Sigmoid colon (tissue), 7 donors: ENCODE measurements around the gene MBOAT1. TPM values are rescaled to one million over a fixed set of nuclear protein-coding genes. Genes with fewer than 3 reads are reported as not detected.
"Not testable (repeated sequence)": the region's sequence is repeated elsewhere in the genome, so short reads cannot be mapped to it uniquely, and the experiment has no call there.

ENCODE experiments used
- DNase-seq: peaks from one replicate; pipeline ENCODE4 v3.0.0-alpha.2; 2019
- H3K27ac ChIP-seq, 4 donors: fragments of 200-600 bp; sonication (generic); one replicate each; pipeline ENCODE4 v1.5.1; 2016 to 2019; ENCODE audit warnings: mild to moderate bottlenecking in 1 of 4
- H3K27me3 ChIP-seq, 3 donors: fragments of 200-600 bp; sonication (generic); one replicate each; pipeline ENCODE4 v1.5.1; 2019; ENCODE audit warnings: mild to moderate bottlenecking in 1 of 3
- H3K36me3 ChIP-seq, 4 donors: fragments of 200-600 bp; sonication (generic); one replicate each; pipeline ENCODE4 v1.5.1; 2016 to 2019
- H3K4me1 ChIP-seq, 4 donors: fragments of 200-600 bp; sonication (generic); one replicate each; pipeline ENCODE4 v1.5.1; 2017 to 2019
- H3K4me3 ChIP-seq, 4 donors: fragments of 200-600 bp; sonication (generic); one replicate each; pipeline ENCODE4 v1.5.1; 2017 to 2019; ENCODE audit warnings: mild to moderate bottlenecking in 2 of 4, moderate library complexity in 1 of 4
- H3K9me3 ChIP-seq, 4 donors: fragments of 200-600 bp in 3 of 4; sonication (generic) in 3 of 4; one replicate each; pipeline versions ENCODE4 v1.5.1 to v1.6.1; 2013 to 2019
- EP300 ChIP-seq, 4 donors: sonication (generic); formaldehyde crosslinking; IDR thresholded peaks; one replicate each; pipeline ENCODE4 v1.6.1; 2017; ENCODE audit warnings: antibody characterized with exemption in 4 of 4
- POLR2A ChIP-seq, 2 donors: fragments of 450-650 bp; IDR thresholded peaks; one replicate each; pipeline ENCODE4 v1.6.1; 2016; ENCODE audit warnings: antibody characterized with exemption in 2 of 2, mild to moderate bottlenecking in 2 of 2, moderate library complexity in 2 of 2
- POLR2AphosphoS5 ChIP-seq, 4 donors: sonication (generic); formaldehyde crosslinking; IDR thresholded peaks; one replicate each; pipeline ENCODE4 v1.6.1; 2017; ENCODE audit warnings: antibody characterized with exemption in 4 of 4
- WGBS, 2 donors: extraction: QIAGEN DNeasy Blood & Tissue Kit; methylation state at CpG; one replicate each; pipeline ENCODE4 v1.1.7; 2013; 5-methylcytosine and 5-hydroxymethylcytosine counted together
- intact Hi-C: fragments of 100-400 bp; cut with DNase I; formaldehyde crosslinking; loops from one replicate; pipeline ENCODE4 v1.15.1; 2023
- polyA plus RNA-seq, 3 donors: library from polyadenylated mRNA; stranded (reverse); fragments of 200-250 nt; gene quantifications; one replicate each; pipeline ENCODE4 v1.2.3, GENCODE V29; 2013
- total RNA-seq, 4 donors: library from RNA; depleted of rRNA; stranded (reverse); fragments of >200 nt; gene quantifications; one replicate each; pipeline ENCODE4 v1.1.0, GENCODE V29; 2016
- TF ChIP-seq, protein P1 (sequence below), 4 experiments: fragments of 450-650 bp in 3 of 4; fragments of 200-600 bp in 1 of 4; IDR thresholded peaks; one replicate each; pipeline ENCODE4 v1.5.1; 2016 to 2019; ENCODE audit warnings: antibody characterized with exemption in 4 of 4, mild to moderate bottlenecking in 3 of 4, moderate library complexity in 2 of 4
- donor health status: healthy with polysubstance abuse.
- donor health status: Bipolar disorder and iron deficiency.
- donor health status: healthy.

MBOAT1 gene
- total and polyA plus RNA-seq, 7 donors = 2.4 to 16.6 (median 10.7) TPM

DNA sequence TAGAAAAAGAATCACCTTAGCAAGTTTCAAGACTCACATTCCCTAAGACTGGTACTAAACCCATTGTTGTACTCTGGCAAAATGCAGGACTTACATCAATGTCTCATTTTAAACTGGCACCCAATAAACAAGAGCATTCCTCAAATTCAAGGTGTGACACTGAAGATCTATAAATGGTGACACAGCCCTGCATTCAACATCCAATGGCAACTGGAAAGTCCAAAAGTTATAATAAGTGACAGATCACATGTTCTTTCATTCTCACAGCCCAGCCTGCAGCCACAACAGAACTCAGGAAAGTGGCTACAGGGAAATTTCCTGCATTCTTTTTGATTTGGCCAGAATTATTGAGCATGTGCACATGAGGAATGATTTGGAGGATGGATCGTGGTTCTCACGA, 57.5 kb downstream of the MBOAT1 start:
- Histone ChIP-seq H3K36me3 (peaks cover 0 to 12% (median 0%) of the 10 kb centered on the region in 4 donors), H3K9me3 (no peaks in the 10 kb centered on the region), H3K27me3 (no peaks in the 10 kb centered on the region), H3K4me3 (no peak overlapping the region), H3K27ac (no peak overlapping the region), H3K4me1 (peaks cover 0 to 7% (median 5%) of the 10 kb centered on the region in 4 donors)
- WGBS, 2 donors = 94 to 96% methylated on average over 2 of the region's 2 CpGs
- intact Hi-C loops = no loop called here
- TF ChIP-seq, protein P1, sequence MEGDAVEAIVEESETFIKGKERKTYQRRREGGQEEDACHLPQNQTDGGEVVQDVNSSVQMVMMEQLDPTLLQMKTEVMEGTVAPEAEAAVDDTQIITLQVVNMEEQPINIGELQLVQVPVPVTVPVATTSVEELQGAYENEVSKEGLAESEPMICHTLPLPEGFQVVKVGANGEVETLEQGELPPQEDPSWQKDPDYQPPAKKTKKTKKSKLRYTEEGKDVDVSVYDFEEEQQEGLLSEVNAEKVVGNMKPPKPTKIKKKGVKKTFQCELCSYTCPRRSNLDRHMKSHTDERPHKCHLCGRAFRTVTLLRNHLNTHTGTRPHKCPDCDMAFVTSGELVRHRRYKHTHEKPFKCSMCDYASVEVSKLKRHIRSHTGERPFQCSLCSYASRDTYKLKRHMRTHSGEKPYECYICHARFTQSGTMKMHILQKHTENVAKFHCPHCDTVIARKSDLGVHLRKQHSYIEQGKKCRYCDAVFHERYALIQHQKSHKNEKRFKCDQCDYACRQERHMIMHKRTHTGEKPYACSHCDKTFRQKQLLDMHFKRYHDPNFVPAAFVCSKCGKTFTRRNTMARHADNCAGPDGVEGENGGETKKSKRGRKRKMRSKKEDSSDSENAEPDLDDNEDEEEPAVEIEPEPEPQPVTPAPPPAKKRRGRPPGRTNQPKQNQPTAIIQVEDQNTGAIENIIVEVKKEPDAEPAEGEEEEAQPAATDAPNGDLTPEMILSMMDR (IDR thresholded peaks at IDR 0.05) = no peak
- TF ChIP-seq POLR2AphosphoS5 (IDR thresholded peaks at IDR 0.05) (no peak), POLR2A (IDR thresholded peaks at IDR 0.05) (no peak), EP300 (IDR thresholded peaks at IDR 0.05) (no peak)
- no peak for DNase-seq

DNA sequence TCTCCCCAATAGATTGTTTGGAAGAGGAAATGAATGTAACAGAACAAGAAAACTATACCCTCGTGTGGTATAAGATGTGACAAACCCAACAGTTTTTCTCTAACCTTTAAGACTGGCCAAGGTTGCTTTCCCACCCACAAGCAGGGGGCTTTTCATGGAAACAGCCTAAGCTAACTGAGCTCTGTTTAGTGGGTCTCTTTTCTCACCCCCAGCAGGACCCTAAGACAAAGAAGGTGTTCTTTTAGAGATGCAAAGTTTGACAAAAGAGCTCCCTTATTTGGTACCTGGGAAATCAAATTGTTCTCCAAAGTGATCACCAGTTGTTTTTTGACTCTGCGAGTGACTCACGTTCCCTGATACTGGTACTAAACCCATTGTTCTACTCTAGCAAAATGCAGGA, 59.1 kb downstream of the MBOAT1 start:
- 73 to 91% methylated on average over 3 of the region's 3 CpGs for WGBS, 2 donors
- DNase-seq = no peak
- Histone ChIP-seq H3K27me3 (no peaks in the 10 kb centered on the region), H3K4me1 (peaks cover 0 to 7% (median 5%) of the 10 kb centered on the region in 4 donors), H3K27ac (no peak overlapping the region), H3K9me3 (no peaks in the 10 kb centered on the region), H3K4me3 (no peak overlapping the region), H3K36me3 (peaks cover 0 to 12% (median 2%) of the 10 kb centered on the region in 4 donors)
- TF ChIP-seq, protein P1 (IDR thresholded peaks at IDR 0.05) = no peak
- TF ChIP-seq POLR2A (IDR thresholded peaks at IDR 0.05) = no peak
- no peak for TF ChIP-seq POLR2AphosphoS5 (IDR thresholded peaks at IDR 0.05)
- TF ChIP-seq EP300 (IDR thresholded peaks at IDR 0.05) = no peak
- intact Hi-C loops = no loop called here

DNA sequence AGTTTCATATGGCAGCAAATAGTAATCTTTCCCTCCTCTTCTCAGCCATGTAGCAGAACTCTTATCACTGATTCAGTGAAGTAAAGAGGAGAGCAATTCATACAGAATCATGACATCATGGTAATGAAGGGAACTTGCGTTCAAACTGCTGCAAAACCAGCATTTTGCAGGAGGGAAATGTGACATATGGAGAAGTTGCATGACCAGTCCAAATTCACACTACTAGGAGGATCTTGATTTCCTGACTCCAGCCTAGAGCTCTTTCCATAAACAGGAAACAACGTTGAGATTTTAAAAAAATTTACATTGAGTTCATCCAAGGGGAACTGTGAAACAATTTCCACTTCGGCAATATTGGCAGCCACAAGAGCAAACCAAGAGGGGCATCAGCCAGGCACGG, 63.8 kb downstream of the MBOAT1 start:
- Histone ChIP-seq H3K27ac (no peak overlapping the region), H3K27me3 (no peaks in the 10 kb centered on the region), H3K4me3 (no peak overlapping the region), H3K9me3 (no peaks in the 10 kb centered on the region), H3K4me1 (peaks cover 0 to 6% (median 0%) of the 10 kb centered on the region in 4 donors), H3K36me3 (peaks cover 0 to 24% (median 5%) of the 10 kb centered on the region in 4 donors)
- DNase-seq = no peak
- intact Hi-C loops = no loop called here
- 84 to 92% methylated on average over 4 of the region's 4 CpGs for WGBS, 2 donors
- TF ChIP-seq POLR2A (IDR thresholded peaks at IDR 0.05) (no peak), EP300 (IDR thresholded peaks at IDR 0.05) (no peak), POLR2AphosphoS5 (IDR thresholded peaks at IDR 0.05) (no peak)
- TF ChIP-seq, protein P1 (IDR thresholded peaks at IDR 0.05) = no peak

DNA sequence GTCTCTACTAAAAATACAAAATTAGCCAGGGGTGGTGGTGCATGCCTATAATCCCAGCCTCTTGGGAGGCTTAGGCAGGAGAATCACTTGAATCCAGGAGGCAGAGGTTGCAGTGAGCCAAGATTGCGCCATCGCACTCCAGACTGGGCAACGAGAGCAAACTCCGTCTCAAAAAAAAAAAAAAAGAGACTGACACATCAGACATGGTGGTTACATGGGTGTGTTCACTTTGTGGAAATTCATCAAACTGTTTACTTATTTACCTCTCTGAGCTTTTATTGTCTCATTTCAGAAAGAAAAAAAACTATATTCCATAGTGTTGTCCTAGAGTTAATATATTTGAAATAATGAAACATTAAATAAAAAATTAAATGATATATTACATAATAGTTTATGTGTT, 64.8 kb downstream of the MBOAT1 start:
- H3K36me3 ChIP-seq = peaks cover 0 to 33% (median 8%) of the 10 kb centered on the region in 4 donors
- WGBS, 2 donors = 85 to 97% methylated on average over 4 of the region's 4 CpGs
- intact Hi-C loops = no loop called here

DNA sequence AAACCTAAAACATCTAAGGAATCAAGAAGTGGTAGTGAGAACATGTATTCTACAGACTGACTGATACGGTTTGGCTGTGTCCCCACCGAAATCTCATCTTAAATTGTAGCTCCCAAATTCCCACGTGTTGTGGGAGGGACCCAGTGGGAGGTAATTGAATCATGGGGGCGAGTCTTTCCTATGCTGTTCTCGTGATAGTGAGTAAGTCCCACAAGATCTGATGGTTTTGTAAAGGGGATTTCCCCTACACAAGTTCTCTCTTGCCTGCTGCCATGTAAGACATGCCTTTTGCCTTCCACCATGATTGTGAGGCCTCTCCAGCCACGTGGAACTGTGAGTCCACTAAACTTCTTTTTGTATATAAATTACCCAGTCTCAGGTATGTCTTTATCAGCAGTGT, 65.4 kb downstream of the MBOAT1 start:
- intact Hi-C loops, H3K27me3 ChIP-seq, H3K9me3 ChIP-seq, H3K27ac ChIP-seq, H3K4me1 ChIP-seq, H3K4me3 ChIP-seq, DNase-seq: not testable (repeated sequence)
- peaks cover 0 to 36% (median 8%) of the 10 kb centered on the region in 4 donors for H3K36me3 ChIP-seq
- WGBS, 2 donors = 92 to 95% methylated on average over 6 of the region's 6 CpGs

More for the DNA sequence above, 64.8 kb downstream of the MBOAT1 start:
- Histone ChIP-seq H3K9me3 (no peaks in the 10 kb centered on the region), H3K4me3 (no peak overlapping the region), H3K4me1 (peaks cover 0 to 6% (median 0%) of the 10 kb centered on the region in 4 donors), H3K27ac (no peak overlapping the region), H3K27me3 (no peaks in the 10 kb centered on the region)
- no peak for DNase-seq
- TF ChIP-seq EP300 (IDR thresholded peaks at IDR 0.05) = no peak
- no peak for TF ChIP-seq POLR2AphosphoS5 (IDR thresholded peaks at IDR 0.05)
- TF ChIP-seq, protein P1 (IDR thresholded peaks at IDR 0.05) = no peak
- no peak for TF ChIP-seq POLR2A (IDR thresholded peaks at IDR 0.05)
